Bone marrow (tissue), 2 donors: Measurements from ENCODE around the gene ITPA.

Experiments used
- DNase-seq, 2 donors: peaks; one replicate each; lab custom pipeline; 2025; lab: John Stamatoyannopoulos, UW

Gene ITPA

DNA sequence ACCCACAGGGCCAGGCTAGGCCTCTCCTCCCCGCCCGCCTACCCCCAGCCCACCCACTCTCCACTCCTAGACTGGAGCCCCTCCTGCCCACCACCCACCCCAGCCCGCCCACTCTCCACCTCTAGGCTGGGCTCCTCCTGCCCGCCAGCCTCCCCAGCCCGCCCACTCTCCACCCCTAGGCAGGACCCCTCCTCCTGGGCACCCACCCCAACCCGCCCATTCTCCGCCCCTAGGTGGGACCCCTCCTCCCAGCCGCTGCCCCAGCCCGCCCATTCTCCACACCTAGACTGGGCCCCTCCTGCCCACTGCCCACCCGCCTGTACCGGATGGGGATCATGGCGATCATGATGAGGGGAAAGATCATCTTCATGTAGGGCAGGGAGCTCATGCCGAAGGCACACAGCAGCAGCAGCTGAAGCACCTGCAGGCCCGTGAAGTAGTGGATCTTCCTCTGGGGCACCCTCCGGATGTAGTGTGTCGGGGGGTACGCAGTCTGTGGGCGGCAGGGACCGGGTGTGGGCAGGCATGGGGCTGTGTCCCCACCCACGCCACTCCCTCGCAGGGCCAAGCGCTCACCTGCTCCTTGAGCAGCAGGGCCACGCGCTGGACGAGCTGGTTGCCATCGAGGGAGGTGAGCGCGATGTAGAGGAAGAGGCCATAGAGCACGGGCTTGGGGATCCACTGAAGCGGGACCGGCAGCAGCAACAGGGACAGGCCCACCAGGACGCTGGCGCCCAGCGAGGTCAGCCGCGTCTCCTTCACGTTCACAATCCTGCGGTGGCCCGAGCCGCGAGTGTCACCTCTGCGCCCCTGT, 18.8 kb downstream of the ITPA start:
- no peak for DNase-seq

DNA sequence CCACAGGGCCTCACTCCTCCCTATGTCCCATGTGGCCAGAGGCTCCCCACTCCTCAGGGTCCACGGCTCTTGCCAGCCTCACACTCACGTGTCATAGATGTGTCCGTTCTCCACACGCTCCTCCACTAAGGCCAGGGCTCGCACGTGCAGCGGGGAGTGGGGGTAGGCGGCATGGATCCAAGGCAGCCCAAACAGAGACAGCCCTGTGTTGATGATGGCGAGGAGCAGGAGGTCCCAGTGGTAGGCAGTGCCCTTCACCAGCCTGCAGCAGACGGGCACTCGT, 19.4 kb downstream of the ITPA start:
- DNase-seq = no peak

DNA sequence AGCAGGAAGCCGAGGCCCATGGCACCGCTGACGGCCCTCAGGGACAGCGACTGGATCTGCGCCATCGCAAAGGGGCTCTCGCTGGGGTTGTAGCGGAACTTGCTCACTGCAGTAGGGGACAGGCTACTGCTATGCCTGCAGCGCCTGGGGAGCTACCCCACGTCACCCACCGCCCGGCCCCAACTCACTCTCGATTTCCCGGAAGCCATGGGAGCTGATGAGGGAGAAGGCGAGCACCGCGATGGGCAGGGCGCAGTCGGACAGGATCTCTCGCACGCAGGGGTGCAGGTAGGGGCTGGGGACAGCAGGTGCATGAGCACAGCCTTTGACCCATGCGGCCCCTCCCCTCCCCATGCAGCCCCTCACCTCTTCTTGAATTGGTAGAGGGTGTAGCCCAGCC, 19.9 kb downstream of the ITPA start:
- DNase-seq = no peak

DNA sequence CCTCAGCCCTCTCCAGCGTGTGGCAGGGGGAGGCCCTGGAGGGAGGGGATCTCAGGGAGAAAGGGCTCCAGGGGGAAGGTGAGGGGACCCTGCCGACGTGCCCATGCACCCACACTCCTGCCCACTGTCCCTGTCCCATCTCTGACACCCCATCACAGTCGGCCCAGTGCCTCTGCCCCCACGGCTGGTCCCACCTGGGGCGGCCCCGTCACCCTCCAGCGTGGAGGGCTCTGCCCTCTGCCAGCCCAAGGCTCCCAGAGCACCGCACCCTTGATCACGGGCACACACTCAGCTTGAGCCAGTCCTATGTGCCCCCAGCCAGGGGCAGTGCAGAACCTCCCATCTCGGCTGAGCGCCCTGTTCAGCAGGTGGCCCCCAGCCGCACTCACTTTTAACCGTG, 20.5 kb downstream of the ITPA start:
- no peak for DNase-seq

DNA sequence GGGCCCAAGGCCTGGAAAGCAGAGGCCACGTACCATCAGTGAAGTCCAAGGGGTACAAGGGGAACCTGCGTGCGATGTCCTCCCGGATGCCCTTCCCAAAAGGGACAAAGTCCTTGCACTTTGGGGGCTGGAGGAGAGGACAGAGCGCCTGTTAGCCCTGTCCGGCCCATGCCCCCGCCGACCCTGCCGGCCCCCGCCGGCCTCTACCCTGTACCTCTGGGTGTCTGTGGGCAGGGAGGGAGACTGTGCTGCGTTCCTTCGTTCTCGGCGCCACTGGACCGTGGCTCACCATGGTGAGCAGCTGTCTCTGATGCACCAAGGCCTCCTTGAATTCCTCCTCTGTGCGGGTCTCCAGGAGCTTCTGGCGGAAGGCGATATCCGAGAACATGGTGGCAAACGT, 21.8 kb downstream of the ITPA start:
- DNase-seq = no peak

DNA sequence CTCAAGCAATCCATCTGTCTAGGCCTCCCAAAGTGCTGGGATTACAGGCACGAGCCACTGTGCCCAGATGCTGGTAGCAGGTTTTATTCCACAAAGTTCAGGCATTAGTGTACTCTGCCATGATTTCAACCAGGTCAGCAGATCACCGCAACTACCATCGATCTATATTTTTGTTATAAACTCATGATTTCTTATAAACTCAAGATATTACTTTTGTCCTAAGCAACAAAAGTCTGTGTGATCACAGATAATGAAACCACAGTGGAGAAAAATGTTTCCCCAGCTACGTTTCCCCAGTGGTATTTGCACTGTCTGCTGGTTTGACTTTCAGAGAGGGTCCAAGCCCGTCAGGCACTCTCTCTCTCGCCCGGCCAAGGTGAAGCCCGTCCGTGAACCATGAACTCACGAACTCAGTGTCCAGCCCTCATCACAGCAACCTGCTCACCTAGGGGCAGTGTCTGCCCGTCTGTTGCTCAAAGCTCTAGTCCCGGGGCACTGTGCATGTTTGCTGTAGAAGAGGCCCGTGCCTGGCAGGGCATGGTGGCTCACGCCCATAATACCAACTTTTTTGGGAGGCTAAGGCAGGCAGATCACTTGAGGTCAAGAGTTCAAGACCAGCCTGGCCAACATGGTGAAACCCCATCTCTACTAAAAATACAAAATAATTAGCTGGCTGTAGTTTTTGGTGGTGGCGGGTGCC, 22.7 kb downstream of the ITPA start:
- no peak for DNase-seq

- DNase-seq = no peak
Observed at GRCh38 chr20:3233131-3233990, 24.1 kb downstream of the ITPA start.

GRCh38 chr20:3233991-3234498, 24.7 kb downstream of the ITPA start:
- DNase-seq = no peak

DNA sequence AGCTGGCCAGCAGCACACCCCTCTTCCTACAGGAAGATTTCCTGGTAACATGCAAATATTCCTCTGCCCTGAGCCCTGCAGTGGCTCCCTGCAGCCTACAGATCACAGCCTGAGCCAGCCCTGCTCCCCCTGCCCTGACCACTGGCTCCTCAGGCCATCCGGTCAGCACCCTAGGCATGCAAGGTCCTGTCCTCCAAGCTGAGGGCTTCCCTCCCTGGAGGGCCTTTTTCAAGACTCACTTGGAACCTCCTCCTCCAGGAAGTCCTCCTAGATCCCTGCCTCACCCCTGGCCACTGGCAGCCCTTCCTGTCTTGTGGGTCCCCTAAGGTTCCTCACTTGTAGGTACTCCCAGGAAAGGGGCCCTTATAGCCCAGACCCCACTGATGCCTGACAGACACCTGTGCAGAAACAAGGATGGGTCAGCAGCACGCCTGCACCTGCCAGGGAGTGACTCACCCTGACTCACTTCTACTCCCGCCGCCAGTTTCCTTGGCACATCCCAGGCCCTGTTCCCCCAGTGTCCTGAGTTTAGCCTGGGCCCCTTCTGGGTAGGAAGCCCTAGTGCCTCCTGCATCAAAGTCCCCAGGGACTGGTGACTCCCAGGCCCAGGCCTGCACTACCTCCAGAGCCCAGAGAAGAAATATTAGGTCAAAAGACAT, 26.5 kb downstream of the ITPA start:
- no peak for DNase-seq

DNA sequence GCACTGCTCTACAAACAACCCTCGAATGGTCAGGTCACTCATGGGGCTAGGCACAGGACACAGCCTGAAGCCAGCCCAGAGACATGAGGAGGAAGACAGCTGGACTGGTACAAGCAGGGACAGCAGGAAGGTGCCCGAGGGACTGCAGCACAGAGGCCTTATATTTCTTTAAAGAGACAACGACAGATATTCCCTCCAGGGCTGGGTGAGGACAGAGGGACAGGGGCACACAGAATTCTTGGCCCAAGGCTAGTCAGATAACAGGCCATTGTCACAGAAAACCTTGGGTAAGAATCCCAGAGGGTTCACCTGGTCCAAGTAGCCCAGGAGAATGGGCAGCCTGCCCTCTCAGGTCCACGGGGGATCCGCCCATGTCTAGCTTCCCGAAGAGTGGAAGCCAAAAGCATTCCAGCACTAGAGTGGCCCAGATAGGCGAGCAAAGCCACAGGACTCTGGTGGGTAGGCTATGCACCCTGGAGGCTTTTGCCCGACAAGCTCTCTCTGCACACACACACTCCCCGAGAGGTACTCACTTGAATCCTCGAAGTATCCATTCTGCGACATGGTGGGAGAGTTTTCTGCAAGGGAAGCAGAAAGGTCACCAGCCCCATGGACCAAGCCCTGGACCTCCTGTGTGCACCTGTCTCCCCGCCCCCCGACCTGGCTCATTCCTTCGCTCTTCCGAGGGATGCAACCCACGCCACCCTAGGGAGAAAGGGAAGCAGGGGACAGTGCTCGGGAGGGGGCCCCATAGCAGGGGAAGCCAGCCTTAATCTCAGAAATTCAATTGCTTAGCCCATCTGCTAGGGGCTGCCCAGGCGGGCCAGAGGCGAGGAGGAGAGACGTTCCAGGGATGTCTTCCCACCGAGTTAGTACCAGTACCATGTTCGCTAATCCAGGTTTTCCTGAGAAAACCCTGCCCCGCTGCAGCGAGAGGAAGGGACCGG, 28.0 kb downstream of the ITPA start:
- no peak for DNase-seq

DNA sequence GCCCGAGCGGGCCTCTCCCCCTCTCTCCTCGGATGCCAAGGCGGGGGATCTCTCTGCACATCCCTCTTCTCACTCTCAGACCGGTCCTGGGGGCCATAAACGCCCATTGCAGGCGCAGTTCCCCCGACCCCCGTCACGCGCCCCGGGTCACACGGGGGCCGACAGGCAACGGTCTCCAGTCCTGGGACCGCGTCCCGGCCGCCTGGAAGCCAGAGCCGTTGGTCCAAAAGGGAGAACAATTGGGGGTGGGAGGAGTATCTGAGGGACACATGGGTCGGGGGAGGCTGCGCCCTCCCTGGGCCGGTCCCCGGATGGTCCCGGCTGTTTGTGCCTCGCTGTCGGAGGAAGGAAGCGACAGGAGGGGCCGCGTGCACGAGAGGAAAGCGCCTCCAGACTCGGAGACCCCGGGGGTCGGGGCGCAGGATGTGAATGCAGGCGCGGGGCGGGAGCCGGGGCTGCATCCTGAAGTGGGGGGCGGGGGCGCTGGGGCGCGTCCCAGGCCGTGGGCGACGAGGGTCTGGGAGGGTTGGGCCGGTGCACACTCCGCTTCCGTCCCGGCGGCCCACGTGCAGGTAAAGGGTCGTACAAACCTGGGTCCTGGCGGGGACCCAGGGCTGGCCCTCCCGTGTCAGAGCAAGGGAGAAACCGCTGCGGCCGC, 28.8 kb downstream of the ITPA start:
- DNase-seq = no peak

GRCh38 chr20:3238616-3239025, 29.3 kb downstream of the ITPA start:
- DNase-seq = peak in 1 of 2 donors; percentile 22

- no peak for DNase-seq
Observed at GRCh38 chr20:3239026-3239866, 29.9 kb downstream of the ITPA start, which contains the start of gene SLC4A11. Gene SLC4A11, minus strand, starts transcription at chr20:3239190. Its CDS starts 53 bp downstream, at chr20:3239137.

GRCh38 chr20:3239867-3240775, 30.8 kb downstream of the ITPA start:
- DNase-seq = no peak

DNA sequence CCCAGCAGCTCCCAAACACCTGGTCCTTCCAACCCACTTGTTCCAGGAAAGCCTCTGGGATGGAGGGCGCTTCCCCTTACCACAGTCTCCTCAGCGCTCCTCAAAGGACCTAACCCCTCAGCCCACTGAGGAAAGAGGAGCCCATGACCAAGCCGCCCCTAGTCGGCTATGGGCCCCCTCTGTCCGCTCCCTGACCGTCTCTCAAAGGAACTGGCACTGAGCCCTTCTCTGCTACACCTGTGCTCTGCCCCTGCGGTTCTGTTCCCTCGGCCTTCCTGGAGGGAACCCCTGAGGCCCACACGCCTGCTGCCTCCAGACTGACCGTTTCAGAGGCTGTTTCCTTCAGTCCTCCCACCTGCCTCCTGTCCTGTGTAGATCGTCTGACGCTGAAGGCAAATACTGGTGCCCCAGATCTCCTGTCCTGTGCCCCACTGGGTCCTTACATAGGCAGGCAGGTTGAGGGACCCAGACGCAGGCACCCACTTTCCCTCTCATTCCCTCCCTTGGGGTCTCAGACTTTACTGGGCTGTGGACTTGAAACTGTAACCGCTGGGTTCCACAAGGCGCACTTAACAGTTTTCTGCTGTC, 31.6 kb downstream of the ITPA start:
- no peak for DNase-seq

DNA sequence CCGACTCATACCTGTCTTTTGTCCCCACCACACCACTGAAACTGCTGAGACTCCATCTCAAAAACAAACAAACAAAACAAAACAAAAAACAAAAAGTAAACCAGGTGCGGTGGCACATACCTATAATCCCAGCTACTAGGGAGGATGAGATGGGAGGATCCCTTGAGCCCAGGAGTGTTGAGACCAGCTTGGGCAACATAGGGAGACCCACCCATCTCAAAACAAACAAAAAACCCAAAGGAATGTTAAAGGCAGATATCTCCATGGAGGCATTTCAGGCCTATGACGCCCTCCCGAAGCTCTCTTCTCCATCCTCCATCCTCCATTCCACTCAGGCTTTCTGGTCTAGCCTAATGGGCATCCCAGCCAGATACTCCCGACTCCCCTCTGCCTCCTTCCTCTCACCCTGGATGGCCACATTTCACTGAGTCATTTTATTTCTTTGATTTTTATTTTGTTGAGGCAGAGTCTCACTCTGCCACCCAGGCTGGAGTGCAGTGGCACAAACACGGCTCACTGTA, 32.9 kb downstream of the ITPA start:
- no peak for DNase-seq

DNA sequence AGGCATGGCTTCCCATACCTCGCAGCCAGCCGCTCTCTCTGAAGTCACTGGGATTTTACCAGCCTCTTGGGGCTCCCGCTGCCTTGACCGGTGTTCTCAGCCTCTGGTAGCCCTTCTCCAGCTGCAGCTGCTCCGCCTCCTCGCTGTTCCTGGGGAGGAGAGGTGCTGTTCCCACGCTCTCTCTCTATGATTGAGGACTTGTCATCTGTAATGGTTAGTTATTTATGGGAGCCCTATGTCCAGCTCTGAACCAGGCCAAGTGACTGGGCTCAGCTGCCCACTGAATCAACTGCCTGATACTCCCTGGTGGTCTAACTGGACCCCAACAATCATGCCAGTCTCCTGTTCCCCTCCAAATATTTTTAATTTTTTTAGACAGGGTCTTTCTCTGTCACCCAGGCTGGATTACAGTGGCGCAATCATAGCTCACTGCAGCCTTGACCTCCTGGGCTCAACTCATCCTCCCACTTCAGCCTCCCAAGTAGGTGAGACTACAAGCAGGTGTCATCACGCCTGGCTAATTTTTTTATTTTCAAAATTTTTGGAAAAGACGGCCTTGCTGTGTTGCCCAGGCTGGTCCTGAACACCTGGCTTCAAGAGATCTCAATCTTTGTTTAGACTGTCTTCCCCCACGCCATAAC, 34.5 kb downstream of the ITPA start:
- DNase-seq = no peak
